PFSK-1 (cell line): ENCODE data around the gene IGSF9.

Experiments
- FOXP2 ChIP-seq: optimal IDR thresholded peaks from 2 replicates; pipeline ENCODE3; 2011; ENCODE audit warnings: borderline replicate concordance, control low read depth, inconsistent platforms; ENCODE audit not compliant: insufficient read depth; ENCODE audit errors: extremely low read length, extremely low read depth
- POLR2AphosphoS5 ChIP-seq: IDR thresholded peaks from 2 replicates; pipeline ENCODE4 v1.6.1; 2012; ENCODE audit warnings: low read depth, mild to moderate bottlenecking, control low read depth, low read length, moderate library complexity
- SIN3A ChIP-seq: IDR thresholded peaks from 2 replicates; pipeline ENCODE4 v1.6.1; 2012; ENCODE audit warnings: mild to moderate bottlenecking, low read length, moderate library complexity, borderline replicate concordance; ENCODE audit not compliant: insufficient read depth
- TAF1 ChIP-seq: IDR thresholded peaks from 2 replicates; pipeline ENCODE4 v1.6.1; 2012; ENCODE audit warnings: low read length, control low read depth, borderline replicate concordance; ENCODE audit not compliant: insufficient read depth
- TF ChIP-seq, protein P1 (sequence below), 2 experiments: IDR thresholded peaks; 2 replicates each; pipeline versions ENCODE4 v1.6.1 to v1.8.0; 2011 to 2012; ENCODE audit warnings: low read depth in 2 of 2, low read length in 2 of 2, control low read depth in 1 of 2, inconsistent platforms in 1 of 2, mild to moderate bottlenecking in 1 of 2, moderate library complexity in 1 of 2; ENCODE audit not compliant: insufficient read depth in 1 of 2

Gene IGSF9

DNA sequence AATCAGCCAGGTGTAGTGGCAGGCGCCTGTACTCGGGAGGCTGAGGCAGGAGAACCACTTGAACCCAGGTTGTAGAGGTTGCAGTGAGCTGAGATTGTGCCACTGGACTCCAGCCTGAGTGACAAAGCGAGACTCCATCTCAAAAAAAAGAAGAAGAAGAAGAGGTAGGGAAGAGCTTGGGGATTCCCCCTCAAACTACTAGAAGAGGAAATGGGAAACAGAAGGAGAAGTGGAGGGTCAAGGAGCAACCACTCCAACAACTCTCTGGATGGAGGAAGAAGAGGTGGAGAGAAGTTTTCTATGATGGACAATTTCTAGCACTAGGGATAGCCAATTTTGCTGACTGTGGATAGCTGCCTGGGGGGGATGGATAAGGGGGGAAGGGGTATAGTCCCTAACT lies 23.5 kb upstream of the IGSF9 start:
- TF ChIP-seq POLR2AphosphoS5 (no peak), SIN3A (no peak), TAF1 (no peak), FOXP2 (no peak)
- TF ChIP-seq, protein P1, sequence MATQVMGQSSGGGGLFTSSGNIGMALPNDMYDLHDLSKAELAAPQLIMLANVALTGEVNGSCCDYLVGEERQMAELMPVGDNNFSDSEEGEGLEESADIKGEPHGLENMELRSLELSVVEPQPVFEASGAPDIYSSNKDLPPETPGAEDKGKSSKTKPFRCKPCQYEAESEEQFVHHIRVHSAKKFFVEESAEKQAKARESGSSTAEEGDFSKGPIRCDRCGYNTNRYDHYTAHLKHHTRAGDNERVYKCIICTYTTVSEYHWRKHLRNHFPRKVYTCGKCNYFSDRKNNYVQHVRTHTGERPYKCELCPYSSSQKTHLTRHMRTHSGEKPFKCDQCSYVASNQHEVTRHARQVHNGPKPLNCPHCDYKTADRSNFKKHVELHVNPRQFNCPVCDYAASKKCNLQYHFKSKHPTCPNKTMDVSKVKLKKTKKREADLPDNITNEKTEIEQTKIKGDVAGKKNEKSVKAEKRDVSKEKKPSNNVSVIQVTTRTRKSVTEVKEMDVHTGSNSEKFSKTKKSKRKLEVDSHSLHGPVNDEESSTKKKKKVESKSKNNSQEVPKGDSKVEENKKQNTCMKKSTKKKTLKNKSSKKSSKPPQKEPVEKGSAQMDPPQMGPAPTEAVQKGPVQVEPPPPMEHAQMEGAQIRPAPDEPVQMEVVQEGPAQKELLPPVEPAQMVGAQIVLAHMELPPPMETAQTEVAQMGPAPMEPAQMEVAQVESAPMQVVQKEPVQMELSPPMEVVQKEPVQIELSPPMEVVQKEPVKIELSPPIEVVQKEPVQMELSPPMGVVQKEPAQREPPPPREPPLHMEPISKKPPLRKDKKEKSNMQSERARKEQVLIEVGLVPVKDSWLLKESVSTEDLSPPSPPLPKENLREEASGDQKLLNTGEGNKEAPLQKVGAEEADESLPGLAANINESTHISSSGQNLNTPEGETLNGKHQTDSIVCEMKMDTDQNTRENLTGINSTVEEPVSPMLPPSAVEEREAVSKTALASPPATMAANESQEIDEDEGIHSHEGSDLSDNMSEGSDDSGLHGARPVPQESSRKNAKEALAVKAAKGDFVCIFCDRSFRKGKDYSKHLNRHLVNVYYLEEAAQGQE (IDR thresholded peaks at IDR 0.05; ENCODE audit: insufficient read depth in 1 of 2, low read depth in 2 of 2, low read length in 2 of 2) = no peak

DNA sequence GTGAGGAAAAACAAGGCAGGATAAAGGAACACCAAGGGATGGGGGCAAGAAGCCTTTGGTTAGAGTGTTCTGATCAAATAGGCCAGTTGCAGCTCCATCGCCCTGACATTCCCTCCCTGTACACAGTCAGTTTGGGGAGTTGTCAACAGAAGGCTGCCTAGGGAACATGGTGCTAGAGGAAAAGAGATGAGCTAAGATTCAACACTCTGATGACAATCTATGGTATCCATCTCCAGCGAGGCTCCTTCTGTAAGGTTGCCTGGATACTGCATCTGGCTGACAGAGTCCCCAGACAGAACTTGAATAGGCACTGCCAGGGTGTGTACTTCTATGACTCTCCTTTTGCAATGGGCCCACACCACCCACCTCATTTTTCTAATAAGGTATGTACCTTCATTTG lies 19.9 kb upstream of the IGSF9 start:
- no peak for TF ChIP-seq SIN3A
- TF ChIP-seq FOXP2 = no peak
- no peak for TF ChIP-seq TAF1
- TF ChIP-seq, protein P1 (IDR thresholded peaks at IDR 0.05; ENCODE audit: insufficient read depth in 1 of 2, low read depth in 2 of 2, low read length in 2 of 2) = no peak
- TF ChIP-seq POLR2AphosphoS5 = no peak

DNA sequence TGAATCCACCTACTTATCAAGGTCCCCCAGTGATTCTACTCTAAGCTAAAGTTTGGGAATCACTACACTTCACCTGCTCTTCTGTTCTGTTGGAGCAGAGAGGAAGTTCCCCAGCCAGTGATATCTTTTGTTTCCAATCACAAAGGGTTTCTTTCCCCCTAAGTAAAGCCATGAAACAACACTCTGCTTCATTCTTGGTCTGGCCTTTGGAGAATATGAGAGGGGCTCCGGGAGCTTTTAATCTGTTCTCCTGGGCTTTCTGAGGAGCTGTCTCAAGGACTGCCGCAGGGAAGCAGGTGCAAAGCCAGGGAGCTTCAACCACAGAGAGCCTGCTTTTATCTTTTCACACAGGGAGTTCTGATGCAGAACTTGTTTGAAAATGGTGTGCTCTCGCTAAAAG lies 18.7 kb upstream of the IGSF9 start:
- TF ChIP-seq FOXP2 = no peak
- TF ChIP-seq POLR2AphosphoS5 = no peak
- no peak for TF ChIP-seq TAF1
- no peak for TF ChIP-seq SIN3A
- TF ChIP-seq, protein P1 (IDR thresholded peaks at IDR 0.05; ENCODE audit: insufficient read depth in 1 of 2, low read depth in 2 of 2, low read length in 2 of 2) = no peak

DNA sequence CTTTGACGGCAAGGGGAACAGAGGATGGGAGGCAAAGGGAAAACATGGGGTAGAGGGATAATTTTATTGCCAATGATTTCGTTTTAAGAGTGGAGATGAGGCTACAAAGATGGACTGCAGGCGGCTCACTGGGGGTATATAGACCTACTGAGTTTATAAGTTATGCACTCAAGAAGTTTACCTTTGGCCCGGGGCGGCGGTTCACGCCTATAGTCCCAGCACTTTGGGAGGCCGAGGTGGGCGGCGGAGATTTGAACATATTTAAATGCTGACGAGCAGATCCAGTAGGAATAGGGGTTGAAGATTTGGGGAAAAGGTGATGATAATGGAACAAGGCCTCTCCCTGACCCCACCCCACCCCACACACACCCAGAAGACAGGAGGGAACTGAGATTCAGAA lies 16.8 kb upstream of the IGSF9 start:
- TF ChIP-seq SIN3A (no peak), POLR2AphosphoS5 (no peak), FOXP2 (no peak), TAF1 (no peak)
- TF ChIP-seq, protein P1 (IDR thresholded peaks at IDR 0.05; ENCODE audit: insufficient read depth in 1 of 2, low read depth in 2 of 2, low read length in 2 of 2) = no peak

DNA sequence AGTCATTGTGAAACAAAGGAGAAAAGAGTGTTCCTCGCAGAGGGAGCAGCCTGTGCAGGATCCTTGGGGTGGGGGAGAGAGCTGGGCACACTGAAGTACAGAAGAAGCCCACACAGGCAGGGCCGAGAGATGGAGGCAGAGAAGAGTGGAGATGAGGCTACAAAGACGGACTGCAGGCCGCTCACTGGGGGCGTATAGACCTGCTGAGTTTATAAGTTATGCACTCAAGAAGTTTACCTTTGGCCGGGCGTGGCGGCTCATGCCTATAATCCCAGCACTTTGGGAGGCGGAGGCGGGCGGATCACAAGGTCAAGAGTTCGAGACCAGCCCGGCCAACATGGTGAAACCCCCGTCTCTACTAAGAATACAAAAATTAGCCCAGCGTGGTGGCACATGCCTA lies 16.2 kb upstream of the IGSF9 start:
- TF ChIP-seq FOXP2 = no peak
- no peak for TF ChIP-seq SIN3A
- TF ChIP-seq POLR2AphosphoS5 = no peak
- TF ChIP-seq, protein P1 (IDR thresholded peaks at IDR 0.05; ENCODE audit: insufficient read depth in 1 of 2, low read depth in 2 of 2, low read length in 2 of 2) = no peak
- TF ChIP-seq TAF1 = no peak
